ENCODE data around the gene BTNL8.
"Not testable (repeated sequence)": the region's sequence is repeated elsewhere in the genome, so short reads cannot be mapped to it uniquely, and the experiment has no call there.

The BTNL8 gene

GRCh38 chr5:180872419-180872818, 26.5 kb upstream of the BTNL8 start:
- Histone ChIP-seq H3K27me3 (ENCODE audit: insufficient read depth, low read depth, severe bottlenecking) (no peaks in the 10 kb centered on the region), H3K9me3 (ENCODE audit: severe bottlenecking) (no peaks in the 10 kb centered on the region), H3K27ac (no peak overlapping the region), H3K36me3 (no peaks in the 10 kb centered on the region), H3K4me3 (ENCODE audit: low read depth, low read length) (no peak overlapping the region)
- TF ChIP-seq CTCF (IDR thresholded peaks at IDR 0.05; ENCODE audit: low read depth, low read length), result no peak
- DNase-seq, result no peak

- H3K27ac ChIP-seq, result no peak overlapping the region
- H3K36me3 ChIP-seq, result no peaks in the 10 kb centered on the region
- TF ChIP-seq CTCF (IDR thresholded peaks at IDR 0.05; ENCODE audit: low read depth, low read length), result no peak
- H3K4me3 ChIP-seq (ENCODE audit: low read depth, low read length), result no peak overlapping the region
- H3K27me3 ChIP-seq (ENCODE audit: insufficient read depth, low read depth, severe bottlenecking), result no peaks in the 10 kb centered on the region
- no peak for DNase-seq
- no peaks in the 10 kb centered on the region for H3K9me3 ChIP-seq (ENCODE audit: severe bottlenecking)
These were observed 25.1 kb upstream of the BTNL8 start for GRCh38 chr5:180873615-180874520.

- H3K4me3 ChIP-seq (ENCODE audit: low read depth, low read length), result no peak overlapping the region
- no peak for DNase-seq
- no peak for TF ChIP-seq CTCF (IDR thresholded peaks at IDR 0.05; ENCODE audit: low read depth, low read length)
- no peaks in the 10 kb centered on the region for H3K36me3 ChIP-seq
- no peak overlapping the region for H3K27ac ChIP-seq
- no peaks in the 10 kb centered on the region for H3K9me3 ChIP-seq (ENCODE audit: severe bottlenecking)
- H3K27me3 ChIP-seq (ENCODE audit: insufficient read depth, low read depth, severe bottlenecking), result no peaks in the 10 kb centered on the region
These were observed 24.0 kb upstream of the BTNL8 start for GRCh38 chr5:180874804-180875582.

GRCh38 chr5:180875860-180876426, 23.0 kb upstream of the BTNL8 start:
- DNase-seq, result no peak
- no peak for TF ChIP-seq CTCF (IDR thresholded peaks at IDR 0.05; ENCODE audit: low read depth, low read length)
- no peaks in the 10 kb centered on the region for H3K27me3 ChIP-seq (ENCODE audit: insufficient read depth, low read depth, severe bottlenecking)

GRCh38 chr5:180885845-180886529, 13.0 kb upstream of the BTNL8 start:
- H3K27me3 ChIP-seq (ENCODE audit: insufficient read depth, low read depth, severe bottlenecking); H3K4me3 ChIP-seq (ENCODE audit: low read depth, low read length); DNase-seq; H3K9me3 ChIP-seq (ENCODE audit: severe bottlenecking); H3K27ac ChIP-seq; H3K36me3 ChIP-seq: not testable (repeated sequence)

More at GRCh38 chr5:180875860-180876426, 23.0 kb upstream of the BTNL8 start:
- Histone ChIP-seq H3K9me3 (ENCODE audit: severe bottlenecking) (no peaks in the 10 kb centered on the region), H3K4me3 (ENCODE audit: low read depth, low read length) (no peak overlapping the region), H3K27ac (no peak overlapping the region), H3K36me3 (no peaks in the 10 kb centered on the region)
